Hematopoietic multipotent progenitor cell treated with erythropoietin and hydrocortisone succinate and interleukin-3 and kit ligand, for 17 days (in vitro differentiated cells): Measurements from ENCODE around the gene PLCG2.

Experiments
- DNase-seq: peaks from one replicate; pipeline ENCODE4 v3.0.0-alpha.2; 2015; ENCODE audit warnings: low spot score

PLCG2 gene

DNA sequence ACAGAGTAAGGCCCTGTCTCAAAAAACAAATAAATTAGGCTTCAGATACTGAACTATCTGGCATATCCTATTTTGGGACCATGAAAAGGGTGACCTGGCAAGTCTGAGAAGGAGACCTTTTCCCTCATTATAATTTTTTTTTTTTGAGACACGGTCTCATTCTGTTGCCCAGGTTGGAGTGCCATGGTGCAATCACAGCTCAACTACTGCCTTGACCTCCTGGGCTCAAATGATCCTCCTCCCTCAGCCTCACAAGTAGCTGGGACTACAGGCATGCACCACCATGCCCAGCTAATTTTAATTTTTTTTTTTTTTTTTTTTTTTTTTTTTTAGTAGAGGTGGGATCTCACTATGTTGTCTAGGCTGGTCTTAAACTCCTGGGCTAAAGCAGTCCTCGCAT lies 37.3 kb downstream of the PLCG2 start:
- DNase-seq, result no peak

DNA sequence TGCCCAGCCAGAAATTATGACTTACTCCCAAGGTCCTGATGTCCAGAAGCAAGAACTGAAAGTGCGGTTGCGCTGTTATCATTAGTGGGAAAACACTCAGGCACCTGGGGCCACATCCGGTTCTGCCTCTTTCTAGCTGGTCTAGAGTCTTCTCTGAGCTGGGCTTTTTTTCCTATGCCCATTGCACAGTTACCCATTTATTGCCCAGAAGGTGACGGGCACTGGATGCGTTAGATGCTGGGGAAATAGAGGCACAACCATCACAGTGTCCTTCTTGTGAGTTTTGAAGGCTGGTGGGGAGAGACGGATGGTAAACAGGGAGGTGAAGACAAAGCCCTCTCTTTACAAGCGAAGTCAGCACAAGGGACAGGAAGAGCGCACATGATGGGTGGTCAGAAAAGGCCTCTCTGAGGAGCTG lies 37.7 kb downstream of the PLCG2 start:
- no peak for DNase-seq

DNA sequence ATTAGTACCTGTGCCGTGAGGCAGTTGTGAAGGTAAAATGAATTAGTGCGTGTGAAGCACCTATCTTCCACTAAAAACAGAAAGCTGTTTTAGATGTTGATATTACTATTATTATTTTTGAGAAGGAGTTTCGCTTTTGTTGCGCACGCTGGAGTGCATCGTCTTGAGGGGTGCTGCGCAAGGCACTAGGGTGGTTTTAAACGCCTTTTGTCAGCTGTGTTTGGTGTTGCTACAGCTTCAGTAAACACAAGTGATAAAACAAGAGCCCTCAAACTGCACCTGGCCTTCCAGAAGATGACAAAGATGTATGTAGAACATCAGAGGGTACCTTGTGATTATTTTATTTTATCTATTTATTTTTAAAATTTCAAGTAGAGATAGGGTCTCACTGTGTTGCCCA lies 38.2 kb downstream of the PLCG2 start:
- DNase-seq, result no peak

DNA sequence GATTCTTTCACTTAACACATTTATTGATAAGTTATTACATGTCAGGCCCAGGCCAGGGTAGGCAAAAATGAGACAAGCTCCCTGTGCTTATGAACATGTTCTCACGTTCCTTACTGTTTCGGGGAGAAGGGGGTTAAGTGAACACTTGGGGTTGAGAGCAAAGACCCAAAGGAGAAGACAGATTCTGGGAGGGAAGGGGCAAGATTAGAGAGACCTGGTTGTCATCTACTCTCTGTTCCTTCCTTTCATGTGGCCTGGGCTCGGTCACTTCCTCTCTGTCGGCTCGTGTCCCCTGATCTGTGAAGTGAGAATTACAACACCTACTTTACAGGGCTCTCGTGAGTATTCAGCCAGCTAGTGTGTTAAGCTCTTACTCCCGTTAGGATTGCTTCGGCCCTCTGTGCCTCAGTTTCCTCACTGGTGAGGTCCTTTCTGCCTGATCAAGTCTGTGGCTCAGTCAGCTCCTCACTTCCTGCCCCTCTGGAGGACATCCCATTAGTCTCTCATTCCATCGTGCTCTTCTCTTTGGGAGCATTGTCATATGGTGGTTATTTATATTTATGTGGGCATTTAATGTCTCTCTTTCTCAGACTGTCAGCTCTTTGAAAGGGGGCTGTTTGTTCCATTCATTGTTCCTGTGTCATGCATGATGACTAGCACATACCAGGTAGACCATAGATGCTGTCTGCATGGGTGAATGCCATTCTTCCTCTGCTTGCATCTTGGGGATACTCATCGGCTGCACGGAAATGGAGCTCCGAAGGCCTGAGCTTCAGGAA lies 38.9 kb downstream of the PLCG2 start:
- DNase-seq, result no peak

DNA sequence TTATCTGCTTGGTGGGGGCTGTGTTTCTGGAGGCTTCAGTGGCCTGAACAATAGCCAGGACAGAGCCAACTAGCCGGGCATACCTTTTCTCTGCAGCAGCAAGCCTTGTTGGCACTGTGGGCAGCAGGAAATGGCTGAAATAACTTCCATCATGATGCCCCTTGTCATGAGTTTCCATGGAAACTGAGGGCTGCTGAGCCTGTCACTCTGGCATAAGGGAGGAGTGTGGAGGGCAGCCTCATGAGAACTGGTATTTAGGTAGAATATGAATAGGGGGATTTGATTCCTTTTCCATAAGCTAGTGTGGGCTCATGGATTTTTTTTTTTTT lies 39.4 kb downstream of the PLCG2 start:
- no peak for DNase-seq

DNA sequence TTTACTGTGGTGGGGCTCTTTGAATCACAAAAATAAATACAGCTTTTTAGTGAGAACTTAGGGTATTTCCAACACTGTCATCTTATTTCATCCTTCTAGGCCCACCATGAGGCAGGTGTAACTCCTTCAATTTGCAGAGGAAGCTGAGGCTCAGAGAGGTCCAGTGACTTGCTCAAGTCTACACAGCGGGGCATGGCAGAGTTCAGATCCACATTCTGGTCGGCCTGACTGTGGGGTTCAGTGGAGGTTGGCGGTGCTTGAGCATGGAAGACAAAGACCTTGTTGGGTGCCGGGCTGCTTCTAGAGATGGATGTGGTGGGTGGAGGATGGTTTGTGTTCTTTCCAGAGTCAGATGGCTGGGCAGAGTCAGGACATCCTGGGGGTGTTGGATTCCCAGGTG lies 39.8 kb downstream of the PLCG2 start:
- no peak for DNase-seq

DNA sequence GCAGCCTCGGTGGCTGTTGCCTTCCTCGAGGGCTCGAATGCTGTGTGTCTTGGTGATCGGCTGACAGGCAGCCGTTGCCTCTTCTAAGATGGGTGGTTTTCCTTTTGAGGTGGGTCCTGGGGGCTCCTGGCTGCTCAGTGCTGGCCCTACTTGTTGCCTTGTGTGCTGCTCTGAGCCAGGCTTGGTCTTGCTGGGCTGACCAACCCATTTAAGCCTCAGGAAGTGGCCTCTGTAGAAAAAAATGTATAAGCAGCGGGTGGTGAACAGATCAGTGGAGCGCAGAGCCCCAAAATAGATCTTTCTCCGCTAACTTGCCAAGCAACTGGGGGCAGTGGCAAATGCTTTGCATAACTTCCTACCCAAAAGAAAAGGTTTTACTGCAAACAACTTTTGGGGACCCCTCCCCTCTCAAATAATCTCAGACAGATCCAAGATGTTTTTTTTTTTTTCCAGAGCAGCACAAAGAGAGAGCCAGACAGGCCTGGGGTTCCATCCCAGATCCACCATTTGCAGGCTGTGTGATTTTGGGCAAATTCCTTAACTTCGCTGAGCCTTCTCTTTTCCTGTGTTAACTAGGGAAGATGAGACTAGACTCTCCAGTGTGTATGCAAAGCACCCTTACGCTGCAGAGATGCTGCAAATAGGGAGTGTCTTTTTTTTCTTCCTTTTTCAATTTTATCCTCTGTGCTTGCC lies 42.5 kb downstream of the PLCG2 start:
- DNase-seq, result no peak

DNA sequence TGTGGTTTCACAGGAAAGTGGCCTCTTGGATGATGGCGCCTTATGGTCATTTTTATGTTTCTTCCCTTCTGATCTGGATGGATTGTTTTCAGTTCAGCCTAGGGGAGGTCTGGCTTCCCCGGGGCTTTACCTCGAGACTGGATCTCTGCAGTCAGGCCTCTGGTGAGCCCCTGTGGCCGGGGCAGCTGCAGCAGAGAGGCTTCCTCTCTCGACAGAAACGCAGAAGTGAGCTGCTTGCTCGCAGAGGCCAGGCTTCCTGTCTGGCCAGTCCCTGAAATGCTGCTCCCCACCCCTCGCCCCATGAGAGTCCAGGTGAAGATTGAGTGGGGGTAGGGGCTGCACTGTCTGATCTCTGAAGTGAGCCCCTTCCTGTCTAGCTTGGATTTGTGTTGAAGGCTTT lies 44.0 kb downstream of the PLCG2 start:
- DNase-seq, result no peak

DNA sequence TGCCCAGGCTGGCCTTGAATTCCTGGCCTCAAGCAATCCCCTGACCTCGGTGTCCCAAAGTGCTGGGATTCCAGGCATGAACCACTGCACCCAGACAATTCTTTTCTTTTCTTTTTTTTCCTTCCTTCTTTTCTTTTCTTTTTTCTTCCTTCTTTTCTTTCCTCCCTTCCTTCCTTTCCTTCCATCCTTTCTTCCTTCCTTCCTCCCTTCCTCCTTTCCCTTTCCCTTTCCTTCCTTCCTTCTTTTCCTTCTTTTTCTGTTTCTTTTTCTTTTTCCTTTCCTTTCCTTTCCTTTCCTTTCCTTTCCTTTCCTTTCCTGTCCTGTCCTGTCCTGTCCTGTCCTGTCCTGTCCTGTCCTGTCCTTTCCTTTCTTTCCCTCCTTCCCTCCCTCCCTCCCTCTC lies 44.6 kb downstream of the PLCG2 start:
- no peak for DNase-seq

DNA sequence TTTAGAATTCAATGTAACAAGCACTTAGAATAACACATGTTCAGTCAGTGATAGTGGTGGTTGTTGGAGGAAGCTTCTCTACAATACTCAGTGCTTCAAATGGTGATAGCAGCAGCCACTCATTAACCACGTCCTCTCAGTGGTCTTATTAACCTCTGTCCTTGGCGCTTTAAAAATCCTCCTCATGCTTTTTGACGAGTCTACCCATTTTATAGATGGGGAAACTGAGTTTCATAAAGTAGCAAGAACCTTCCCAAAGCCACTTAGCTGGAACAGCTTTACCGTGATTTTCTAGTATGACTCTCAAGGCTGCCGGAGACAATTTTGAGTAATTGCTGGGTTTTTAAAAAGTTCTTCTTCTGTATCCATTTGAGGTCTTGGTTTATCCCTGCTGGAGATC lies 47.4 kb downstream of the PLCG2 start:
- no peak for DNase-seq

DNA sequence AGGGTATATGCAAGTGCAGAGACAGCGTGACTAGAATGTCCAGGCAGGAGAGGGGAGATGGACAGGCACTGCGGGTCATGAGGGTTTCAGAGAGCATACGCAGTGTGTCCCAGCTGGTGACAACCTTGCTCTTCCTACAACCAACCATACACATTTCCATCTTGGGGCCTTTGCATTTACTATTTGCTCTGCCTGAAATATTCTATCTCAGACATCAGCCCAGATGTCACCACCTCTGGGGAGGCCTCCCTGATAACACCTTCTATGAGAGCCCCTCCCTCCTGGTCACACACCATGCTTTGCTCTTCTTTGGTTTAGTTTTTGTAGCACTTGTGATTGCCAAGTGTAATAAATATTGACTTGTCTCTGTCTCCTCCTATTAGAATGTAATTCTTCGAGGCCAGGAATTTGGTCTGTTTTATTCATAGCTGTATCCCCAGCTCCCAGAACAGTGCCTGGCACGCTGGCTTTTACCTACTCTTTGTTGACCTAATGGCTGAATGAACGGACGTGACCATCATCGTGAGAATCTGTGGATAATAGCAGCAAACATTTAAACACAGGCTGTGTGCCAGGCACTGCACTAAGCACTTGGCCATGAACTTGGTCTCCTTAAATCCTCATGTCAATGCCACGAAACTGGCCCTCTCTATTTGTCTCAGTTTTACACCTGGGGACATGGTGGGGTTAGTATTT lies 51.9 kb downstream of the PLCG2 start:
- DNase-seq, result no peak

DNA sequence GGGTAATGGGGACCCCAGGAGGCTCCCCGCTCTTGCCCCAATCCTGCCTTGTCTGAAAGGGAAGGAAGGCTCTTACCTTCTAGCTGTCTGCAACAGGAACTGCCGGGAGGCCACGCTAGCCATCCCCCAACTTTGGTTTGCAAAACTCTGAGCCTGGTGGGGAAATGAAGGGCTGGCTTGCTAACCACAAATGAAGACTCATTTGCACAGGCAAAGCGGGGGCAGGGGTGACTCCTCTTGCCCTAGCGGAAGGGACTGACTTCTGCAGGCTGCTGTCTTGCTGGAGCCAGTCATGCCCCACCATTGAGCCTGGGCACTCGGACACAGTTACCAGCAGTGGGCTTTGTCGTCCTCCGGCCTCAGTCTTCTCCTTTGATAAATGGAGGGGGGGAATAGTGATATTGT lies 52.6 kb downstream of the PLCG2 start:
- no peak for DNase-seq

DNA sequence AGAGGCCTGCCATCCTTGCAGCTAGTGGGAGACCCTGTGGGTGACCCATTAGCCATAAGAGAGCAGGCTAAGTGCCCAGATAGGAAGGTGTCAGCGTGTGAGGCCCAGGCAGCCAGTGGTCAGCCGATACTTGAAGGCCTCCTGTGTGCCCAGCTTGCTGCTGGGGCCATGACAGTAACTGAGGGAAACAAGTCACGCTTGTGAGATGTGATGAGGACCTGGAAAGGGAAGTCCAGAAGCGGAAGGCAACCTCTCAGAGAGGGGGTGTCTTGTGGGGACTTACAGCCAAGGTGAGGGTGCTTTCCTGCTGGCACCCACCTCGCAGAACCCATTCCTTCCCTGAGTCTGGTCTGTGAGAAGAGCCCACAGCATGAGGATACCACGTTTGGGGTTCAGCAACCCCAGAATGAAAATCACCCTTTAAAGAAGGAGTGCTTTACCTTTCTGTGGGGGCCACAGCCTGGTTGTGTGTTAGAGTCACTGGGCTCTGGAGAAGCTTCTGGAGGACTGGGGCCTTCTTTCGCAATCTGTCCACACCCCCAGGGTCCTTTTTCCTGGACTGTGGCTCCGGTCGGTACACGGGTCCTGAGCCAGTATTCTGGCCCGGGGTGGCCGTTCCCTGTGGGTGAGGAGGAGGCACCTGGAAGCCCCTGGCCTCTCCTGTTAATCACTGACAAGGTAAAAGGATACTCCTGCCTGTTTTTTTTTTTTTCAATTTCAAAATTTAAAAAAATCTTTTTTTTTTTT lies 53.9 kb downstream of the PLCG2 start:
- no peak for DNase-seq

DNA sequence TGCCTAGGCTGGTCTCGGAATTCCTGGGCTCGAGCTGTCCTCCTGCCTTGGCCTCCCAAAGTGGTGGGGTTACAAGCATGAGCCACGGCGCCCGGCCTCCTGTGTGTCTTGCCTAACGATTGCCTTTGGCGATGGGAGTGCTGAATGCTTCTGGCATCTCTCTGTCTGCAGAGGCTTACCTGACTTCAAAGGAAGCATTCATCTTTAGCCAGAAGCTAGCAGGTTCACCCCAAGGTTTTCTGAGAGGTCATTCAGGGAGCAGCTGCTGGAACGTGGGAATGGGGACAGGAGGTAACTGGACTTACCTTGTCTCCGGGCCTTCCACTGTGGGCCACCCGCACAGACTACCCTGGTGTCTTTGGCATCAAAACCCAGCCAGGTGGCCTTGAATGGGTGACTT lies 54.7 kb downstream of the PLCG2 start:
- no peak for DNase-seq

DNA sequence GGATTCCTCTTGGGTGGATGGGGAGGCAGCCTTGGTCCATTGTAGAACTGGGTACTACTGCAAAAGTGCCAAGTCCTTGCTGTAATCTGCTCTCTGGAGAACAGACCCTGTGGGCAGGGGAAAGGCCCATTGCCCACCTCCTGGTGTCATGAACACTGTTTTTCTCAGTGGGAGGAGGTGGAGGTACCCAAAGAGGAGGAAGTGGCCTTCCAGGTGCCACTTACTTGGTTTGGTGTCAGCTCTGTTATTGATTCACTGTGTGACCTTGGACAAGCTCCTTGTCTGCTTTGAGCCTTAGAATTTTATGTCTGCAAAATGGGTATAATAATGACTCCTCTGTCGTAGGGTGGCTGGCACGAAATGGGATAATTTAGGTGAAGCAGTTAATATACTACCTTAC lies 55.8 kb downstream of the PLCG2 start:
- DNase-seq, result no peak

DNA sequence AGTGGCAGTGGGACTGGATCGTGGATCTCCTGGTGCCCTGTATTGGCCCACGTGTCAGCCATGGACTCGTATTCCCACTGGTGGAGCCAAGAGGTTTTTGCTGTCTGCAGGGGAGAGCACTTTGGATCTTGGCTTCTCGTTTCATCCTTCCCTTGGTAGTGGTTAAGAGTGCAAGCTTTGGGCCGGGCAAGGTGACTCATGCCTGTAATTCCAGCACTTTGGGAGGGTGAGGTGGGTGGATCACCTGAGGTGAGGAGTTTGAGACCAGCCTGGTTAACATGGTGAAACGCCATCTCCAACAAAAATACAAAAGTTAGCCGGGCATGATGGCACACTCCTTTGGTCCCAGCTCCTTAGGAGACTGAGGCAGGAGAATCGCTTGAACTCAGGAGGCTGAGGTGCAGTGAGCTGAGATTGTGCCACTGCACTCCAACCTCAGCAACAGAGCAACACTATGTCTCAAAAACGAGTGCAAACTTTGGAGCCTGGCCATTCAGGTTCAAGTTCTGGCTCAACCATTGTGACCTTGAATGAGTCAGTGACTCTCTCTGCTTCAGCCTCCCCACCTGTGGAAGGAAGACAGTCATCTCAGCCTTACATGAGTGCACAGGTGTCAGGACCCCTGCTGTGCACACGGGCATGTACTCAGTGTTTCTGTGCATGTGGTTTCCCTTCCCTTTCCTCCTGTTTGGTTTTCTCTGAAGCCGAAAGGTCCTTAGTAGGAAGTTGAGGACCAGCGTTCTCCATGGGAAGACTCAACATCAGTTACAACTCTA lies 57.4 kb downstream of the PLCG2 start:
- no peak for DNase-seq

DNA sequence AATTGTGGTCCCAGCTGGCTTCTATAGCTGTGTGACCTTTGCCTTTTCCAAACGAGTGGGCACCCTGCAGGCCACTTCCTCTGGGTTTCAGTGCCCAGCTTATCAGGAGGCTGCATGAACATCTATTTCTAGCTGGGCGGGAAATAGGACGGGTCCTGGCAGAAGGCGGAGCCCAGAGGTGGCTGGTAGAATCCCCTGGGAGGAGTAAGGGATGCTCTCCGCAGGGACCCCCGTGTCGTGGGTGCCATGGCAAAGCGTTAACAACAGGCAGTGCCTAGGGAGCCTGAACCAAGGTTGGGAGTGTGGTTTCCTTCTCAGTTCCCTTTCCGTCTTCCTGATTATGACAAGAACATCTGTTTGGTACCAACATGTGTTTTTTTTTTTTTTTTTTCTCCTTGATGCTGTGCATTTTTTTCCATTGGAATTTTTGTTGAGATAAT lies 58.2 kb downstream of the PLCG2 start:
- DNase-seq, result no peak

DNA sequence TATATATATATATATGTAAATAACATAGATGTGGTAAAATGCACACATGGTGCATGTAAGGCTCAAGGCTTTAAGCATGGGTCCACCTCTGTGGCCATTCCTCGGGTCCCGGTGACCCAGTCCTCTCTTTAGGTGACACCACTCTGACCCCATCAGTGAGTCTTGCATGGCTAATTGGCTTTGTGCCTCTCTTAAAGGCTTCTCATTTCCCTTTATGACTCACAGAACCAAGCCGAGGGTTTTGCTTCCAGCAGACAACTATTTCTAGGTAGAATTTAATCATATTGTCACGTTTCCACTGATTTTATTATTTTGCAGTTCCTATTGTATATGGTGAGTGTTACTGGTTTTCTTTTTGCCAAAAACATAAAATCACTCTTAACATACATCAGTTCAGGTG lies 59.7 kb downstream of the PLCG2 start:
- no peak for DNase-seq

DNA sequence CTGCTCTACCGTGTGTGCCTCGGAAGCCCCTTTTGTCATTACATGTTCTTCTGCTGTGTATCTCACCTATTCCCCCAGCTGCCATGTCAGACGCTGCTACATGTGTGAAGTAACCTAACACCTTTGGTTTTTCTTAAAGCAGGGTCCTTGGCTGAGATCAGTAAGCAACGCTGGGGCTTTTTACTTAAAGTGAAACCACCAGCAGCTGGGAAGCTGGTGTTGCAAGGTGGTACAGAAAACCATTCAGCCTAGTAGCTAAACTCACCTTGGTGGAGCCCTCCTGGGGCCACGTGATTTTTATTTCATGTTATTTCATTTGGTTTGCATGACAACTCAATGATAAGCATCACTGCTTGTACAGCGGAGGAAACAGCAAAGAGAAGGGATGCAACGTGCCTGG lies 62.6 kb downstream of the PLCG2 start:
- no peak for DNase-seq

DNA sequence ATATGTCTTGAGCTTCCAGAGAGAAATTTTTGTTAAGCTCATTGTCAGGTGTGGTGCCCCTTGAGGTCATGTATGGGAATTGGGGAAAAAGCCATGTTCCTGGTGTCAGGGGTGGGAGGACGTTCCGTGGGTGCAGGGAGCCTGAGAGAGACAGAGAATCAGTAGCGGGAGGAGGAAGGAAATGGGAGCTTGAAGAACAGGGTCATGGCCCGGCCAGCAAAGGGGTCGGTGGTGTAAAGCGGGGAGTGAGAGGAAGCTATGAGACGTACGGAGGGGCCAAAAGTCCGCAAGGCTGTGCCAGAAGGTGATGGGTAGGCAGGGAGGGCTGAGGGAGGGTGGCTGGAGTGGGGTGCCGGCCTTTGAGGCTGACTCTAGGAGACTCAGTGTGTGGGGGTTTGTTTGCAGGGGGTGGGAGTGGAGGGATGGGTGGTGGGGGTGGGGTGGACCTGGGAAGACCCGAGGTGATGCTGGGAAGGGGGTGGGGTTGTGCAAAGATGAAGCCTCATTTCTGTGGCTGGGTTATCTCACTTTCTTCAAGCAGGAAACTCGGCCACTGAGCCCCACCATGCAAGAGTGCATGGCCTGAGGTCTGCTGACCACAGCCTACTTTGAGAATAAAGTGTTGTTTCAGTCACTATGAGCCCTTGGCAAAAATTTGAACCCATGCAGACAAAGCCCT lies 63.6 kb downstream of the PLCG2 start:
- no peak for DNase-seq

DNA sequence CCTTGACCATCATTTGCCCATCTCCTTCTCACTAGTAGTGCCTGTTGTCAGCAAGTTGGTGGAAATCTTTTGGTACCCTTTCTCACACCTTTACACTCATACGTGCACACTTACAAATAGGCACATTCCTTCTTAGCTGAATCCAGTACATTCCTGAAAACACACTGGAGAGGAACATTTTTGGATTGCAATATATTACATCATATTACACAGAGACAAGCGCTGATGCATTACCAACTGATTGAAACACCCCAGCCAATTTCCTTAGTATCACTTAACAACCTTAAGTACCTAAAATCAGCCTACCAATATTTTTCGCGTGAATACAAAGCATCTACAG lies 64.1 kb downstream of the PLCG2 start:
- no peak for DNase-seq
